ENCODE measurements around the gene NXPE2.
"Not testable (repeated sequence)": the region's sequence is repeated elsewhere in the genome, so short reads cannot be mapped to it uniquely, and the experiment has no call there.

Gene NXPE2

DNA sequence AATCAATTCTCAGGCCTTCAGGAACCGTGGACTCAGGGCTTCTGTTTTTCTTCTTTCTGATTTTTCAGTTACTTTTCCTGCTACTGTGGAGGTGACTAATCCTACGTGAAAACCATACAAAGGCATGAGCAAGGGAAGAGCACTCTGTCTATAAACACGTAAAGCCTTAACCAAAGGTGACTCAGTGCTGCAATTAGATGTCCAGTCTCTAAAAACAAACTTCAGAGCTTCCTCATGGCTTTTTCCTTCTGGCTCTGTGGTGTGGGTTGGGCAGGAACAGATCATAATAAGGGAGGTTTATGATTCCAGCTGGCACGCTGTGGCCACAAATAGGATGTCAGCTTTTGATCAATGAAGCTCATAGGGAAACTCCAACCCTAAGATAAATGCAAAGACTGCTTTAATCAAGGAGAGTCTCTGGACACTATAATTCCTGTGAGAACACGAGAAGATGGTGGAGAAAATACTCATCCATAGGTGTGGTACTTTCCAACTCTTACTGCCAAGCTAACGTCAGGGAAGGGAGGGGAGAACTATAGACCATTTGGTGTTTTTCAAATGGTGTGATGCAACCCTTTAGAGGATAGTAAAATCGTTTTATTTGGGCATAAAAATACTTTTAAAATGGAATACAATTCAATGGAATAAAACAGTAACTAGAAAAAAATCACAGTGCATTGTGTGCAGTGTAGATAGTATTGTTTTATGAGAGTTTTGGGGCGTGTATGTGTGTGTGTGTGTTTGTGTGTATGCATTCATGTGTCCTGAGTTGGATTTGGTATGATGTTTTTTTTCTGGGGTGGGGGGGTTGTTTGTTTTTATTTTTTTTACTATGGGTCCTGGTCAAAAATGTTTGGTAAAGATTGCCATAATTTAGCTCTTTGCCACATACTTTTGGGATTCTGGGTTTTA is at the start of gene NXPE2:
NXPE2 (plus strand) TSS at position 403 of the 912 bp plus-strand sequence; CDS start at position 452, 49 bp downstream.
- no peak for DNase-seq

DNA sequence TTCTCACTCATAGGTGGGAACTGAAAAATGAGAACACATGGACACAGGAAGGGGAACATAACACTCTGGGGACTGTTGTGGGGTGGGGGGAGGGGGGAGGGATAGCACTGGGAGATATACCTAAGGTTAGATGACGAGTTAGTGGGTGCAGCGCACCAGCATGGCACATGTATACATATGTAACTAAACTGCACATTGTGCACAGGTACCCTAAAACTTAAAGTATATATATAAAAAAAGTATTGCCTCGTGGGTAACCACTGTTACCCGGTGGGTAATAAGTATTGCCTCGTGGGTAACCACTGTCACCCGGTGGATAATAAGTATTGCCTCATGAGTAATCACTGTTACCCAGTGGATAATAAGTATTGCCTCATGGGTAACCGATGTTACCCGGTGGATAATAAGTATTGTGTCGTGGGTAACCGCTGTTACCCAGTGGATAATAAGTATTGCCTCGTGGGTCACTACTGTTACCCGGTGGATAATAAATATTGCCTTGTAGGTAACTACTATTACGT is 46.8 kb upstream of the NXPE2 start:
- DNase-seq, result not testable (repeated sequence)

DNA sequence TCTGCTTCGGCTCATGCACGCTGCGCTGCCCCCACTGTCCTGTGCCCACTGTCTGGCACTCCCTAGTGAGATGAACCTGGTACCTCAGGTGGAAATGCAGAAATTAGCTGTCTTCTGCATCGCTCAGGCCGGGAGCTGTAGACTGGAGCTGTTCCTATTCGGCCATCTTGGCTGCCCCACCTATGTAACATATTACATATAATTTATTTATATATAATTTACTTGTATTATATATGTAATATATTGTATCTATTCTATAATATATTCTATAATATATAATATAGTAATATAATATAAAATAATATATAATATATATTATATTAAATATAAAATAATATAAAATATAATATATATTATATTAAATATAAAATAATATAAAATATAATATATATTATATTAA is 38.9 kb upstream of the NXPE2 start:
- DNase-seq, result not testable (repeated sequence)

DNA sequence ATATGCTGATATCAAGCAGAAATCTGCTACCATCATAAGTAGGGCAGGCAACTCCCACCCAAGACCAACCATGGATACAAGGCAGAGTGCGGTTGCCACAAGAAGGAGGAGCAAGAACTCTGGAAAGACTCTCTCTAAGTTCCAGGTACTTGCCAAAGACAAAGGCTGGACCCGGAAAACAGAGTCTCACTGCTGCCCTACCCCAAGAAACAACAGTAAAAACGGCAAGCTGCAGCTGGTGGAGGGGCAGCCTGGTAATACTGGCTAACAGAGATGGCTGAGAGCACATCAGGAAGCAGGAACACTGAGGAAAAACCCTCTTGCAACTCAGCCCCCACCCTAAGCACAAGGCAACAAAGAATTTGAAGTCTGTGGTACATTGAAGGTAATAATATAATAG is 27.7 kb upstream of the NXPE2 start:
- no peak for DNase-seq

DNA sequence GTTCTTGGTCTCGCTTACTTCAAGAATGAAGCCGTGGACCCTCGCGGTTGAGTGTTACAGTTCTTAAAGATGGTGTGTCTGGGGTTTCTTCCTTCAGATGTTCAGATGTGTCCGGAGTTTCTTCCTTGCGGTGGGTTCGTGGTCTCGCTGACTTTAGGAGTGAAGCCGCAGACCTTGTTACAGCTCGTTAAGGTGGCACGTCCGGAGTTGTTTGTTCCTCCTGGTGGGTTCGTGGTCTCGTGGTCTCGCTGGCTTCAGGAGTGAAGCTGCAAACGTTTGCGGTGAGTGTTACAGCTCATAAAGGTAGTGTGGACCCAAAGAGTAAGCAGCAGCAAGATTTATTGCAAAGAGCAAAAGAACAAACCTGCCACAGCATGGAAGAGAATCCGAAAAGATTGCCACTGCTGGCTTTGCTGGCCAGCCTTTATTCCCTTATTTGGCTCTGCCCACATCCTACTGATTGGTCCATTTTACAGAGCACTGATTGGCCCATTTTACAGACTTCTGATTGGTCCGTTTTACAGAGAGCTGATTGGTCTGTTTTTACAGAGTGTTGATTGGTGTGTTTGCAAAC is 27.1 kb upstream of the NXPE2 start:
- DNase-seq, result no peak

DNA sequence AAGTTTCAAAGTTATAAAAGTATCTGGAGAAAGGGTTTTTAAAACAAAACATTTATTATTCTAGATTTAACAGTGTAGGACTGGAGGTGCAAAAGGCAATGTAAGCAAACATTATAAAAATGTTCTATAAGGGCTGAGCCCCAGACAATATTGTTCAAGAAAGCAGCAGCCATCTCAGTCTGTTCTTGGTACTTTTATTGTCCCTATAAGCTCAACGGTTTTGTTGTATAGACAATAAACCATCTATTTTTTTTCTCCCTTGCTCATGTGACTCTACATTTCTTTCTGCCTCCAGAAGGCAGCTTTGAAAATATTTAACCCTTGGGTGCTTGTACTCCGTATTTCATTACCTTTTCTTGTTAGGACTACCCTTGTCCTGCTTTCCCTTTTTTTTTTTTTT is 25.2 kb upstream of the NXPE2 start:
- no peak for DNase-seq

DNA sequence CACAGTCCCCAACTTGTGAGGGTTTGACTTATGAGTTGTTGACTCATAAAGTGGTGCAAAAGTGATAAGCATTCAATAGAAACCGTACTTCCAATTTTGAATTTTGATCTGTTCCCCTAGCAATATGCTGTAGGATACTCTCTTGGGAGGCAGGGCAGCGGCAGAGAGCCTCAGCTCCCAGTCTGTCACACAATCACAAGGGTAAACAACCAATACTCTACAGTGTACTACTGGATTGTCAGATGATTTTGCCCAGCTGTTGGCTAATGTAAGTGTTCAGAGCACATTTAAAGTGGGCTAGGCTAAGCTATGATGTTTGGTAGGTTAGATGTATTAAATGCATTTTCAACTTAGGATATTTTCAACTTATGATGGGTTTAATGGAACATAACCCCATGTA is 13.7 kb upstream of the NXPE2 start:
- DNase-seq, result no peak

DNA sequence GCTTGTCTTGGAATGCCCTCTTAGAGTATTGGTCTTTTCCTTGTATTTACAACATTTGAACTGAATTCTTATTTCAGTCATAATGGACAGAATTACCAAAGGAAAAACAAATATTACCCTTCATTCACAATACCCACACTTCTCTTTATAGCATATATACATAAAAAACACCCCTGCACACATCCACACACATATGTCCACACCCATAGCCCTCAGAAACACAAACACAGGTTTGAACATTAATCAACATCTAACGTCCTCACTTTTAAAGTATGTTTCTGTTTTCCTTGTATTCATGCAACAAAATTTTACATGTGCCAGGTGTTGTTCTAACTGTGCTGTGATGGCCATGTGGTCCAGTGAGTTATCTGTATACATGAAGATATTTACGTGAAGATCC is 11.6 kb upstream of the NXPE2 start:
- no peak for DNase-seq

DNA sequence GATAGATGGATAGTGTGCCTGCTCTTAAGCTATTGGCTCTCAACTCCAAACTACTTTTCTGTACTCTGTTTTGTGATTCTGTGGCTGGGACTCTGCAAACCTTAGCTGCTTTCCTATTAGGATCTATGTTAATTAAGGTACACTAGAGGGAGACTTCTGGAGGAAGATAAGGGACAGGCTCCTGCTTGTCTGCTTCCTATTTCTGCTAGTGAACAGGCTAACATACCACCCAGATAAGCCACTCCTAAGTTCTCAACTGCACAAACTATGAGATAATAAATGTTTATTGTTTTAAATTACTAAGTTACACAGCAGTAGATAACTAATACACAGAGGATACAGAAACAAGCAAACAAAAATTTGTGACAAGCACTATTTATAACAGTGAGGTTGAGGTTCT is 10.2 kb upstream of the NXPE2 start:
- no peak for DNase-seq

DNA sequence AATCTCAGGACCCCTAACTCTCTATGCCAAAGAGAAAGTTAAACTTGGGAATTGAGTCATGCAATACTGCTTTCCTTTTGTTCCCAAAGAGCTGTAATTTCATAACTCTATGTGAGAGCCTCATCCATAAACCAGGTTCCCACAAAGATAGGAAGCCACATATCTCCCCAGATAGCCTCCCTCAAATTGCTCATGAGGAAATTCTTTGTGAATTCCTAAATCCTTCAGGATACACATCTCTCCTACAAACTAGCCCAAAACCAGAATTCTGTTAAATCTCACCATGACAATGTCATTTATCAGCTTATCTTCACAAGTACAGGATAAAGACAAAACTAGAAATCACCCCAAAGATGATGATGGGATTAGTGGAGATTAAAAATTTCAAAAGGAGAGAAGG is 4.7 kb upstream of the NXPE2 start:
- no peak for DNase-seq

DNA sequence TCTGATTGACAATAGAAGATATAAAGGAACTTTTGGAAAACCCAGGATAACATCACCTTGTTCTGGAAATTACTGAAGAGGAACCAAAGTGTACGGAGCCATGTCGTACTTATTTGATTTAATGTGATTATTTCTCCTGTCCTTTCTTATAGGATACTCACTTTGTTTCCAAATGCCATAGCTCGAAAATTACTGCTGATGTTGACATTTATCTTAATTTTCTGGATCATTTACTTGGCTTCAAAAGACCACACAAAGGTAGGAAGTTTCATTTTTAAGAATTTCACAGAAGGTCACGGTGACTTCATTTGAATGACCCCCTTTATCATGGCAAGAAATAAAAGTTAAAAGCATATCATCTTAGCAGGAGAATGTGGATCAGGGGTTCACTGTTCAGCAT is 1.2 kb downstream of the NXPE2 start:
- no peak for DNase-seq

DNA sequence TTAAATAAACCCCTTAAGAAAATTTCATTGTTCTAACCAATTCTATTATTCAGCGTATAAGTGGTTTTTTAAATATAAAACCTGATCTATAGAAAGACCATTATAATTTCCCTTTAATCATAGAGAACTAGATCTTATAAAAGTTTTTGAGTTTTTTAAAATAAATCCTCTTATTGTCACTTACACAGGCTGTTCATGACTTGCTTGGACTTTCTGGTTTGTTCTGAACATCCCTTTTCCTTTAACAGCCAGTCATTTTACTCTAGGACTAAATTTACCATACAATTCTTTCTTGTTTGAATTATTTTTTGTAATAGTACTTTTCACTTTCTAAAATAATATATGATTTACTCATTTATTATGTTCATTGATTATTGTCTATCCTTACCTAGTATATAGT is 4.7 kb downstream of the NXPE2 start:
- DNase-seq, result no peak

DNA sequence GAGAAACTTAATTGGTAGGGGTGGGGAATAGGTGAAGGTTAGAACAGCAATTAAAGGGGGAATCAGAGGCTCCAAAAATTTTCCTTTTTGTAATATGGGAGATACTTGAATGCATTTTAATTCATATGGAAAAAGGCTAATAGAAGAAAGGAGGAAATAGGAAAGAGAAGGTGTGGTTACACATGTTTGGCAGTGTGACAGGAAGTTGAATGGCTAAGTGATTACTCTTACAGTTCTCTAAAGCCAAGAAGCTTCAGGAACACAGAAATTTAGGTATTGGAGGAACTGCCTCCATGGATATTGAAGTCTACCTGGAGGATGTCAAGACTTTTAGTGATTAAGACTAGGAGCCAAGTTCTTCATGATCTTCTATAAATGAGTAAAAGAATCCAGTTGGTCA is 6.3 kb downstream of the NXPE2 start:
- no peak for DNase-seq

DNA sequence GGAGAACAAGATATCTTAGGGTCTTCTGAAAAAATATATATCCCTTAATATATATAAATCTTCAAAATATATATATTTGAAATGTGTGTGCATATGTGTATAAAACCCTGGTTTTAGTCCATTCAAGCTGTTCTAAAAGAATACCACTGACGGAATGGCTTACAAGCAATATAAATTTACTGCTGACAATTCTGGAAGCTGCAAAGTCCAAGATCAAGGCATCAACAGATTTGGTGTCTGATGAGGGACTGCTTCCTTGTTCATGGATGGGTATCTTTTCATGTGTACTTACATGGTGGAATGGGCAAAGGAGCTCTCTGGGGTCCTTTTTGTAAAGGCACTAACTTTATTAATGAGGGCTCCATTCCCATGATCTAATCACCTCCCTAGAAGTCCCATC is 6.8 kb downstream of the NXPE2 start:
- no peak for DNase-seq

DNA sequence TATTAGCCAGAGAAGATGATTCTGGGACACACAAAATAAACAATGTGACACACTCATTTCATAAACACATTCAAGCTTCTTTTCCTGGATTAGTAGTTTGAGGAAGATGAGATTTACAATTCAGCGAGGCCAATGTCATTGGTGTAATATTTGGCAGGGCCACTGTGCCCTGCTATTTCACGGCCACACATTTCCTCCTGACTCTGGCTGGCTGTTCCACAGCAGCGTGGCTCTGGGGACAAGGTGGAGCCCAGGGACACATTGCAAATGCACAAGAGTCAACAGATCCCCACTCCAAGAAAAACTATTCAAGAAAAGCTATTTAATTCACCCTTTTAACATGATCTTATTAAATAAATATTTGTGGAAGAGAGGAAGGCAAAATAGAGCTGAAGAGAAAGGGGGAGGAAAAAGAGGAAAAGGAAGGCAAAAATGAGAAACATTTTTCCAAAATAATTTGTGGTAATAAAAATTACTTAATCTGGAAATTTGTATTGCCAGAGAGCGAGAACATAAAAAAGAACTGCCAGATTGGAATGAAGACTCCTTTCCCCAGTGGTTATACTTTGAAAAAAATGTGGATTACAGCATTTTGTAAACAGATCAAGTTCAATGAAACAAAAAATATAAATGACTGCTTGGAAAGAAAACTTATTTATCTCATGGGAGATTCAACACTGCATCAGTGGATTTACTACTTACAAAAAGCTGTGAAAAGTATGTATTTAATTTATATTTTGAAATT is 27.1 kb downstream of the NXPE2 start:
- no peak for DNase-seq

DNA sequence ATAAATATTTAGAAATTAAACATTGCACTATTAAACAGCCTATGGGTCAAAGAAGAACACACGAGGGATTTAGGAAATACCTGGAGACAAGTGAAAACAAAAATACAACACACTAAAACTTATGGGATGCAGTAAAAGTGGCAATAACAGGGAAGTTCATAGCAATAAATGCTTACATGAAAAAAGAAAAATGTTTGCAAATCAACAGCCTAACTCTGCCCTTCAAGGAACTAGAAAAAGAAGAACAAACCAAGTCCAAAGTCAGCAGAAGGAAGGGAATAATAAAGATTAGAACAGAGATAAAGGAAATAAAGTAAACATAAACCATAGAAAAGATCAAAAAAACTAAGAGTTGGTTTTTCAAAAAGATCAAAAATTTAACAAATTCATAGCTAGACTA is 31.6 kb downstream of the NXPE2 start:
- no peak for DNase-seq

DNA sequence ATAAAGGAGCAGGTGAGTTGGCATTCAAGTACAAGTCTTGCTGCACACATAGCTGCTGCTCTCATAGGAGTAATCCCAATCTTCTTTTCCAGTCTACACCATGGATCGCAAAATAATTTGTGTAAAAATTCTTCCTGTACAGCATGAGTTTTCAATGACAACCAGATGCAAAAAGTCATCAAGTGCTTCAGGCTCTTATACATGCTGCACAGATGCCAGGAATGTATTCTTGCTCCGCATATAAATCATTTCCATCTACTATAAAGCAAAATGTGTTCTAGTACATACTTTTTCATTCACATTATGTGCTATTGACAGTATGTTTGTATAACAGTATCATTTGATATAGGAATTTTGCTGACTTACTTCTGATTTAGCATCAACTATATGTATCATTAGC is 35.4 kb downstream of the NXPE2 start:
- DNase-seq, result no peak

DNA sequence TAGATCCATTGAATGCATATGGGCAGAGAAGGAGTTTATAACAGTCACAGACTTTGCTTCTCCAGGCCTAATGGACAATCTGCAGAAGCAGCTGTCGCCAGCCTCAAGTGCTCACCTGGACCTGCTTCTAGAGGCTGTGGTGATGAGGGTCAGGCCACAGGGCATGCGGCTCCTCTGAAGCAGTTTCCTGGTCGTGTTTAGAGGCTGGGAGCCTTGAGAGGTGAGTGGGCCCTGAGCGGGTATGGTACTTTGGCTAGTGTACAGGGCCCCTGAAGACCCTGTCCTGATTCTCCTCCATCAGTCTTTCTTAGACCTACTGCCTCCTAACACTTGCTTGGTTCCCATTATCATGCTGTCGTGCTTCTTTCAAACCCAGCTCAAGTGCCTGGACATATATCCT is 41.2 kb downstream of the NXPE2 start:
- no peak for DNase-seq

DNA sequence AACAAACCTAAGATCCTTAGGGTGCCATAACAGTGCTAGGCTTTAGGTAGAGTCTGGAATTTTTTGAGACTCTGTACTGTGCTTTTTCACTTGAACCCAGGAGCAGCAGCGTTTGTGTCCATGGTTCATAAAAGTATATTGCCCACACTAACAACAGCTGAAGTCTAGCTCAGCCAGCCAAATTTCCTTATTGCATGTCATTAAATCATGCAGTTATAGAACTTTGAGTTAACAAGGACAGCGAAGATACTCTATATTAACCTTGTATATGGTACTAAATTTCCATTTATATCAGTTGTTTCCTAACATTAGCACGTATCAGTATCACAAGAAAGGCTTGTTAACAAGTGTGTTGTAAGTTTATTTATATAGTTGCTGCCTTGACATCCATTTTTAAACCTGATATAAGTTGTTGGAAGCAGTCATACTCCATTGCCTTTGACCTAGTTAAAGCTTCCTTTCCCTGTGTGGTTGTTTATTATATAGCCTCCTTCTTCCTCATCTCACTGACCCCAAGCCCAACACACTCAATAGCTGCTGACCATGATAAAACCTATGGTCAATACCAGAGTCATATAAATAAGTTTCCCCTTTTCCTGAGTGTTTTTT is 46.7 kb downstream of the NXPE2 start:
- no peak for DNase-seq

DNA sequence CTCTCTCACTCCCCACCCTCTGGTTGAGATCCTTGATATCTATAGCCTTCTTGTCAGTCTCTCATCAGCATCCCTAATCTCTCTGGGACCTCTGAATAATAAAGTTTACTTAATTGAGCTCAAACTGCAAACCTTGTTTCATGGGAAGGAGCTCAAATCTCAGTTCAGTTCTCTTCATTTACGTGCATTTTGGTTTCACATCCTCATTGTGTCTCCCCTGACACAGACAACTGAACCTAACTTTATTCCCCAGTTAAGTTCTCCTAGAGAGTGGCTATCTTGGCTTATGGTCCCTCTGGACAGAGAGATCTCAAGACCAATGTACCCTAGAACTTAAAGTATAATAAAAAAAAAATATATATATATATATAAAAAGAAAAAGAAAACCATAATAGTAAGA is 47.3 kb downstream of the NXPE2 start:
- DNase-seq, result no peak

DNA sequence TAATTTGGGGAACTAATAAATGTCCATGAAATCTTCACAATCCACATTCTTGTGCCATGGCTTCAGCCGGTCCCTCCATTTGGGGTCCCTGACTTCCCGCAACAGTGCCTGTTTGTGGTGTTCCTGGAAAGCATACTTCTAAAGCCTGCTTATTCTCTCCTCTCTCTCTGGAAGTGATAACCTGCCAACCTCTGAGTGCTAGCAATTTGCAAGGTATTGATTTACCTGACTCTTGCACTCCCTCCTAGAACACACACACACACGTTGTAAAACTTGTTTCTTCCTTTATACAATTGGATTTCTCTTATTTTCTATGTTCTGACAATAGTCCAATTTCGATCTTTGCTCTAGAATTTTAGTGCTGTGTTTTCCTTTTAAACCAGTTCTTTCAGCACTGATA is 58.5 kb downstream of the NXPE2 start:
- no peak for DNase-seq

DNA sequence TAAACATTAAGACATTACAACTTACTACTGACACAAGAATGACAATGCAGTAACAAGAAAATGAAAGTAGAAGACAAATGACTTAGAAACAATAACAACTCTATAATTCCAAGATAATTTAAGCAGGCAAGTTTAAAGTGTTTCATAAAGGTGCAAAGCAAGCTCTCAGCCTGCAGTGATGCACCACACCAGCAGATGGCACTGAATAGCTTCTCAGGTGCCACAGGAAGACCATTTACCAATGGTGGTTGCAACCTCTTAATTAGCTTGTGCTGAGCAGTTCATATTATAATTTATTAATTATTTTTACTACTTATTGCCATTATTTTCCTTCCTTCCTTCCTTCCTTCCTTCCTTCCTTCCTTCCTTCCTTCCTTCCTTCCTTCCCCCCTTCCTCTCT is 60.6 kb downstream of the NXPE2 start:
- DNase-seq, result peak; percentile 68

DNA sequence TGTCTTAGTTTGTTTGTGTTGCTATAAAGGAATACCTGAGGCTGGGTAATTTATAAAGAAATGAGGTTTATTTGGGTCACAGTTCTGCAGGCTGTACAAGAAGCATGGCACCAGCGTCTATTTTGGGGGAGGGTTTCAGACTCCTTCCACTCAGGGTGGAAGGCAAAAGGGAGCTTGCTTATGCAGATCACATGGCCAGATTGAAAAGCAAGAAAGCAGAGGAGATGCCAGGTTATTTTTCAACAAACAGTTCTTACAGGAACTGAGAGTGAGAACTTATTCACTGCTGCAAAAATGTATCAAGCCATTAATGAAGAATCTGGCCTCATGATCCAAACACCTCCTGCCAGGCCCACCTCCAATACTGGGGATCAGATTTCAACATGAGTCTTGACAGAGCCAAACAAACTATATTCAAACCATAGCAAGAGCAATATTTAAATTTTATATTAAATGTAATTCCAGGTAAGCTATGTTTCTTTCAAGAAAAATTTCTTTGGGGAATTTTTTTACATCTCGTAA is 66.9 kb downstream of the NXPE2 start:
- no peak for DNase-seq

Measured in COR-L47 (cell line).